ENCODE results near the gene TCL1B. TPM values are rescaled to one million over a fixed set of nuclear protein-coding genes. Genes with fewer than 3 reads are reported as not detected.

TCL1B gene
- total and polyA plus RNA-seq, 7 donors = 1.1 TPM; not detected in 6

- WGBS, 2 donors = 82 to 90% methylated on average over 10 of the region's 10 CpGs
Measured at GRCh38 chr14:95690815-95691214, 4.6 kb downstream of the TCL1B start.

GRCh38 chr14:95691591-95691990 is 5.4 kb downstream of the TCL1B start:
- WGBS, 2 donors = 87 to 91% methylated on average over 10 of the region's 10 CpGs
- Histone ChIP-seq H3K36me3 (no peaks in the 10 kb centered on the region), H3K9me3 (no peaks in the 10 kb centered on the region), H3K27ac (no peak overlapping the region), H3K4me1 (no peaks in the 10 kb centered on the region), H3K4me3 (no peak overlapping the region), H3K27me3 (peaks cover 0 to 5% (median 0%) of the 10 kb centered on the region in 3 donors)
- intact Hi-C loops (cut with DNase I) = no loop called here
- TF ChIP-seq CTCF (IDR thresholded peaks at IDR 0.05) = no peak
- no peak for TF ChIP-seq POLR2AphosphoS5 (IDR thresholded peaks at IDR 0.05)
- no peak for TF ChIP-seq EP300 (IDR thresholded peaks at IDR 0.05)
- no peak for TF ChIP-seq POLR2A (IDR thresholded peaks at IDR 0.05)
- no peak for DNase-seq

More at GRCh38 chr14:95690815-95691214, 4.6 kb downstream of the TCL1B start:
- Histone ChIP-seq H3K27me3 (peaks cover 0 to 10% (median 0%) of the 10 kb centered on the region in 3 donors), H3K4me1 (no peaks in the 10 kb centered on the region), H3K4me3 (no peak overlapping the region), H3K36me3 (no peaks in the 10 kb centered on the region), H3K9me3 (no peaks in the 10 kb centered on the region), H3K27ac (no peak overlapping the region)
- TF ChIP-seq EP300 (IDR thresholded peaks at IDR 0.05) (no peak), CTCF (IDR thresholded peaks at IDR 0.05) (no peak), POLR2AphosphoS5 (IDR thresholded peaks at IDR 0.05) (no peak), POLR2A (IDR thresholded peaks at IDR 0.05) (no peak)
- DNase-seq = no peak
- intact Hi-C loops (cut with DNase I) = no loop called here

GRCh38 chr14:95692109-95692508 is 5.9 kb downstream of the TCL1B start:
- H3K27ac ChIP-seq = no peak overlapping the region
- H3K36me3 ChIP-seq = no peaks in the 10 kb centered on the region
- no peak overlapping the region for H3K4me3 ChIP-seq
- 85 to 90% methylated on average over 4 of the region's 4 CpGs for WGBS, 2 donors
- H3K4me1 ChIP-seq = no peaks in the 10 kb centered on the region
- TF ChIP-seq CTCF (IDR thresholded peaks at IDR 0.05) (no peak), EP300 (IDR thresholded peaks at IDR 0.05) (no peak), POLR2AphosphoS5 (IDR thresholded peaks at IDR 0.05) (no peak), POLR2A (IDR thresholded peaks at IDR 0.05) (no peak)
- intact Hi-C loops (cut with DNase I) = no loop called here
- no peaks in the 10 kb centered on the region for H3K27me3 ChIP-seq
- no peaks in the 10 kb centered on the region for H3K9me3 ChIP-seq
- DNase-seq = no peak

- H3K4me3 ChIP-seq = no peak overlapping the region
- H3K27ac ChIP-seq = no peak overlapping the region
- intact Hi-C loops (cut with DNase I) = no loop called here
- H3K4me1 ChIP-seq = peaks cover 0 to 8% (median 4%) of the 10 kb centered on the region in 4 donors
- DNase-seq = no peak
- WGBS, 2 donors = 66 to 68% methylated on average over 5 of the region's 5 CpGs
- H3K27me3 ChIP-seq = no peaks in the 10 kb centered on the region
- H3K9me3 ChIP-seq = no peaks in the 10 kb centered on the region
- no peak for TF ChIP-seq POLR2AphosphoS5 (IDR thresholded peaks at IDR 0.05)
- TF ChIP-seq POLR2A (IDR thresholded peaks at IDR 0.05) = no peak
- TF ChIP-seq CTCF (IDR thresholded peaks at IDR 0.05) = no peak
- TF ChIP-seq EP300 (IDR thresholded peaks at IDR 0.05) = no peak
- no peaks in the 10 kb centered on the region for H3K36me3 ChIP-seq
Measured at GRCh38 chr14:95695051-95695450, 8.8 kb downstream of the TCL1B start.

- 62 to 72% methylated on average over 5 of the region's 5 CpGs for WGBS, 2 donors
- intact Hi-C loops (cut with DNase I) = no loop called here
- no peaks in the 10 kb centered on the region for H3K9me3 ChIP-seq
- TF ChIP-seq CTCF (IDR thresholded peaks at IDR 0.05) (no peak), POLR2AphosphoS5 (IDR thresholded peaks at IDR 0.05) (no peak), POLR2A (IDR thresholded peaks at IDR 0.05) (no peak), EP300 (IDR thresholded peaks at IDR 0.05) (no peak)
- no peak for DNase-seq
- no peaks in the 10 kb centered on the region for H3K27me3 ChIP-seq
- H3K4me1 ChIP-seq = peaks cover 0 to 14% (median 5%) of the 10 kb centered on the region in 4 donors
- H3K4me3 ChIP-seq = no peak overlapping the region
- no peaks in the 10 kb centered on the region for H3K36me3 ChIP-seq
- no peak overlapping the region for H3K27ac ChIP-seq
Measured at GRCh38 chr14:95695913-95696312, 9.7 kb downstream of the TCL1B start.
